ENCODE data around the gene SPRYD4. TPM values are rescaled to one million over a fixed set of nuclear protein-coding genes. Genes with fewer than 3 reads are reported as not detected.
"Not testable (repeated sequence)": the region's sequence is repeated elsewhere in the genome, so short reads cannot be mapped to it uniquely, and the experiment has no call there.

Gene SPRYD4
- total and polyA plus RNA-seq, 2 donors (not counting 1 experiment from before 2014, with no cell fraction given) = 3.7 to 7.4 TPM

GRCh38 chr12:56490360-56490759 is 22.0 kb downstream of the SPRYD4 start:
- H3K4me3 ChIP-seq (ENCODE audit: control extremely low read depth in 1 of 5, extremely low read depth in 1 of 5, insufficient read depth in 1 of 5, low read depth in 2 of 5, low read length in 4 of 5) = no peak overlapping the region
- ATAC-seq (ENCODE audit: low read depth) (no peak), DNase-seq (no peak)
- H3K9me3 ChIP-seq (ENCODE audit: control extremely low read depth in 1 of 3, control insufficient read depth in 2 of 3, insufficient read depth in 1 of 3, low read length in 2 of 3) = peaks cover 0 to 12% (median 0%) of the 10 kb centered on the region in 3 donors
- no peaks in the 10 kb centered on the region for H3K79me2 ChIP-seq (ENCODE audit: control insufficient read depth, insufficient read depth, low read length)
- intact Hi-C loops (cut with micrococcal nuclease) = no loop called here
- Mint-ChIP-seq H3K27me3 (peaks cover 18% of the 10 kb centered on the region), H3K9me3 (ENCODE audit: insufficient read depth) (no peaks in the 10 kb centered on the region), H3K4me3 (no peak overlapping the region), H3K27ac (no peak overlapping the region), H3K4me1 (peaks cover 19% of the 10 kb centered on the region)
- ChIA-PET CTCF (interaction anchor here (0.7 to 1.5 kb wide), 5 partner anchors 33 to 632 kb away, joined by 3 read pairs; partner anchors contain the start of gene SMARCC2), POLR2A (no interaction called here)
- H4K20me1 ChIP-seq (ENCODE audit: control insufficient read depth, insufficient read depth, low read length, poor library complexity, severe bottlenecking) = no peaks in the 10 kb centered on the region
- no peaks in the 10 kb centered on the region for H3K36me3 ChIP-seq (replicated peaks in 1 of 2; ENCODE audit: control extremely low read depth in 1 of 2, control insufficient read depth in 1 of 2, extremely low read depth in 1 of 2, insufficient read depth in 2 of 2, low read length in 1 of 2)
- no peak overlapping the region for H3K9ac ChIP-seq (ENCODE audit: low read length)
- peaks cover 0 to 19% of the 10 kb centered on the region in 2 donors for H3K4me1 ChIP-seq (ENCODE audit: control insufficient read depth in 2 of 2, insufficient read depth in 2 of 2, low read length in 2 of 2)
- peaks cover 0 to 9% (median 5%) of the 10 kb centered on the region in 4 experiments for H3K27me3 ChIP-seq (replicated peaks in 1 of 4; ENCODE audit: control extremely low read depth in 1 of 4, control insufficient read depth in 3 of 4, insufficient read depth in 4 of 4, low read length in 3 of 4)
- no peak overlapping the region for H3K4me2 ChIP-seq (replicated peaks; ENCODE audit: low read depth, low read length, poor library complexity, severe bottlenecking)
- TF ChIP-seq CTCF (IDR thresholded peaks at IDR 0.05) (no peak), EZH2 (IDR thresholded peaks at IDR 0.05; ENCODE audit: borderline replicate concordance, insufficient read depth, low read depth, low read length, poor library complexity, severe bottlenecking) (no peak)
- no peak overlapping the region for H2AFZ ChIP-seq (ENCODE audit: insufficient read depth, low read depth, low read length, poor library complexity, severe bottlenecking)
- H3K27ac ChIP-seq (ENCODE audit: low read length in 2 of 2) = no peak overlapping the region

- H4K20me1 ChIP-seq (ENCODE audit: control insufficient read depth, insufficient read depth, low read length, poor library complexity, severe bottlenecking); H3K4me3 ChIP-seq (ENCODE audit: control extremely low read depth in 1 of 5, extremely low read depth in 1 of 5, insufficient read depth in 1 of 5, low read depth in 2 of 5, low read length in 4 of 5); H3K36me3 ChIP-seq (replicated peaks in 1 of 2; ENCODE audit: control extremely low read depth in 1 of 2, control insufficient read depth in 1 of 2, extremely low read depth in 1 of 2, insufficient read depth in 2 of 2, low read length in 1 of 2); ATAC-seq (ENCODE audit: low read depth); H3K4me1 Mint-ChIP-seq; H3K4me1 ChIP-seq (ENCODE audit: control insufficient read depth in 2 of 2, insufficient read depth in 2 of 2, low read length in 2 of 2); POLR2A ChIA-PET; intact Hi-C loops (cut with micrococcal nuclease); CTCF ChIA-PET; H3K4me3 Mint-ChIP-seq; H3K27me3 ChIP-seq (replicated peaks in 1 of 4; ENCODE audit: control extremely low read depth in 1 of 4, control insufficient read depth in 3 of 4, insufficient read depth in 4 of 4, low read length in 3 of 4); H3K9ac ChIP-seq (ENCODE audit: low read length); H3K27ac Mint-ChIP-seq; H3K9me3 Mint-ChIP-seq (ENCODE audit: insufficient read depth); H3K79me2 ChIP-seq (ENCODE audit: control insufficient read depth, insufficient read depth, low read length); H3K27ac ChIP-seq (ENCODE audit: low read length in 2 of 2); DNase-seq; H3K4me2 ChIP-seq (replicated peaks; ENCODE audit: low read depth, low read length, poor library complexity, severe bottlenecking); H2AFZ ChIP-seq (ENCODE audit: insufficient read depth, low read depth, low read length, poor library complexity, severe bottlenecking): not testable (repeated sequence)
- 95% methylated on average over 31 of the region's 31 CpGs for WGBS (ENCODE audit: insufficient coverage)
- H3K9me3 ChIP-seq (ENCODE audit: control extremely low read depth in 1 of 3, control insufficient read depth in 2 of 3, insufficient read depth in 1 of 3, low read length in 2 of 3) = peaks cover 0 to 12% (median 0%) of the 10 kb centered on the region in 3 donors
- peaks cover 13% of the 10 kb centered on the region for H3K27me3 Mint-ChIP-seq
Observed at GRCh38 chr12:56493409-56494105, 25.2 kb downstream of the SPRYD4 start.

- H3K4me3 ChIP-seq (ENCODE audit: control extremely low read depth in 1 of 5, extremely low read depth in 1 of 5, insufficient read depth in 1 of 5, low read depth in 2 of 5, low read length in 4 of 5); DNase-seq; CTCF ChIA-PET; H3K27ac Mint-ChIP-seq; H3K36me3 ChIP-seq (replicated peaks in 1 of 2; ENCODE audit: control extremely low read depth in 1 of 2, control insufficient read depth in 1 of 2, extremely low read depth in 1 of 2, insufficient read depth in 2 of 2, low read length in 1 of 2); H3K4me2 ChIP-seq (replicated peaks; ENCODE audit: low read depth, low read length, poor library complexity, severe bottlenecking); ATAC-seq (ENCODE audit: low read depth); H3K4me1 Mint-ChIP-seq; H3K4me3 Mint-ChIP-seq; intact Hi-C loops (cut with micrococcal nuclease); H3K4me1 ChIP-seq (ENCODE audit: control insufficient read depth in 2 of 2, insufficient read depth in 2 of 2, low read length in 2 of 2); H3K27me3 ChIP-seq (replicated peaks in 1 of 4; ENCODE audit: control extremely low read depth in 1 of 4, control insufficient read depth in 3 of 4, insufficient read depth in 4 of 4, low read length in 3 of 4); H3K79me2 ChIP-seq (ENCODE audit: control insufficient read depth, insufficient read depth, low read length); H4K20me1 ChIP-seq (ENCODE audit: control insufficient read depth, insufficient read depth, low read length, poor library complexity, severe bottlenecking); POLR2A ChIA-PET; H3K27ac ChIP-seq (ENCODE audit: low read length in 2 of 2); H3K9me3 Mint-ChIP-seq (ENCODE audit: insufficient read depth); H3K9ac ChIP-seq (ENCODE audit: low read length); H2AFZ ChIP-seq (ENCODE audit: insufficient read depth, low read depth, low read length, poor library complexity, severe bottlenecking): not testable (repeated sequence)
- H3K27me3 Mint-ChIP-seq = peaks cover 12% of the 10 kb centered on the region
- 100% methylated on average over 12 of the region's 15 CpGs for WGBS (ENCODE audit: insufficient coverage)
- peaks cover 0 to 12% (median 0%) of the 10 kb centered on the region in 3 donors for H3K9me3 ChIP-seq (ENCODE audit: control extremely low read depth in 1 of 3, control insufficient read depth in 2 of 3, insufficient read depth in 1 of 3, low read length in 2 of 3)
Observed at GRCh38 chr12:56494106-56494415, 25.7 kb downstream of the SPRYD4 start.
